Activated CD8-positive, alpha-beta T cell treated with anti-CD3 and anti-CD28 coated beads, Interleukin-2, amount 10 ng/mL, durations not matched to agents 7 days and 5 days (primary cell): ENCODE data around the gene HELZ. TPM values are rescaled to one million over a fixed set of nuclear protein-coding genes. Genes with fewer than 3 reads are reported as not detected.
A peak's percentile ranks its signal among the peaks of the same experiment; 100 is the strongest.
"Not testable (repeated sequence)": the region's sequence is repeated elsewhere in the genome, so short reads cannot be mapped to it uniquely, and the experiment has no call there.

Experiments used
- ATAC-seq: fragments of 150-1000 bp; cut with Tn5 transposase; one replicate; pipeline ENCODE4 v1.10.0; 2021; ENCODE audit warnings: moderate library complexity
- CTCF ChIA-PET: fragments of 350-600 bp; sonication (Branson Sonifier 250); formaldehyde crosslinking; loops from one replicate; lab custom pipeline; 2021; ENCODE audit warnings: antibody characterized with exemption; lab: Charles Lee
- POLR2A ChIA-PET: fragments of 350-600 bp; sonication (Branson Sonifier 250); formaldehyde crosslinking; loops from one replicate; lab custom pipeline; 2021; ENCODE audit warnings: antibody characterized with exemption; lab: Charles Lee
- DNase-seq: peaks from one replicate; pipeline ENCODE4 v3.0.0-alpha.2; 2020
- H3K27ac Mint-ChIP-seq: one replicate; pipeline ENCODE4 v1.8.0; 2021; ENCODE audit warnings: mild to moderate bottlenecking, mixed read lengths
- H3K27me3 Mint-ChIP-seq: one replicate; pipeline ENCODE4 v1.8.0; 2021; ENCODE audit warnings: low read depth, mixed read lengths
- H3K36me3 Mint-ChIP-seq: one replicate; pipeline ENCODE4 v1.8.0; 2021; ENCODE audit warnings: low read depth, mixed read lengths
- H3K4me1 Mint-ChIP-seq: one replicate; pipeline ENCODE4 v1.8.0; 2021; ENCODE audit warnings: low read depth, mixed read lengths
- H3K4me3 Mint-ChIP-seq: one replicate; pipeline ENCODE4 v1.8.0; 2021; ENCODE audit warnings: mild to moderate bottlenecking, mixed read lengths
- H3K9me3 Mint-ChIP-seq: one replicate; pipeline ENCODE4 v1.8.0; 2022; ENCODE audit warnings: mixed read lengths; ENCODE audit not compliant: insufficient read depth
- total RNA-seq, 2 experiments: library from RNA; stranded (reverse); gene quantifications; one replicate each; pipeline ENCODE4 v1.2.3, GENCODE V29; 2021

Gene HELZ
- total RNA-seq, 2 experiments from 2014 or later = 69.1 to 76.6 TPM

- Mint-ChIP-seq H3K4me1 (peaks cover 30% of the 10 kb centered on the region), H3K4me3 (no peak overlapping the region), H3K9me3 (no peaks in the 10 kb centered on the region), H3K27ac (no peak overlapping the region), H3K36me3 (peaks cover 8% of the 10 kb centered on the region), H3K27me3 (peaks cover 8% of the 10 kb centered on the region)
- POLR2A ChIA-PET = no interaction called here
- DNase-seq (no peak), ATAC-seq (no peak)
- CTCF ChIA-PET = interaction anchor here (1.3 to 2.5 kb wide), 3 partner anchors 10 to 41 kb away, joined by 5 to 8 read pairs (median 6); no protein-coding TSS in a partner anchor
Observed at GRCh38 chr17:67262435-67263117, 17.6 kb upstream of the HELZ start.

- Mint-ChIP-seq H3K27me3 (peaks cover 8% of the 10 kb centered on the region), H3K27ac (no peak overlapping the region), H3K9me3 (peaks cover 3% of the 10 kb centered on the region), H3K36me3 (peaks cover 14% of the 10 kb centered on the region), H3K4me3 (no peak overlapping the region), H3K4me1 (peaks cover 41% of the 10 kb centered on the region)
- ATAC-seq (no peak), DNase-seq (no peak)
- ChIA-PET CTCF (no interaction called here), POLR2A (no interaction called here)
Observed at GRCh38 chr17:67260170-67260987, 15.4 kb upstream of the HELZ start.

- ATAC-seq (peak; percentile 64), DNase-seq (peak; percentile 59)
- Mint-ChIP-seq H3K27ac (peak overlapping the region; percentile 76), H3K9me3 (peaks cover 3% of the 10 kb centered on the region), H3K27me3 (peaks cover 8% of the 10 kb centered on the region), H3K4me1 (peaks cover 41% of the 10 kb centered on the region), H3K4me3 (peak overlapping the region; percentile 42), H3K36me3 (peaks cover 14% of the 10 kb centered on the region)
- ChIA-PET POLR2A (interaction anchor here (1.4 kb wide), 1 partner anchor 14 kb away, joined by 12 read pairs; the partner anchor contains the start of gene HELZ), CTCF (interaction anchor here (1.4 to 2.9 kb wide), 2 partner anchors 33 to 37 kb away, joined by 4 to 13 read pairs; no protein-coding TSS in a partner anchor)
Observed at GRCh38 chr17:67258821-67259468, 13.9 kb upstream of the HELZ start.

GRCh38 chr17:67256075-67256732, 11.2 kb upstream of the HELZ start:
- Mint-ChIP-seq H3K4me3 (no peak overlapping the region), H3K36me3 (peaks cover 14% of the 10 kb centered on the region), H3K4me1 (peaks cover 41% of the 10 kb centered on the region), H3K27me3 (peaks cover 8% of the 10 kb centered on the region), H3K9me3 (peaks cover 3% of the 10 kb centered on the region), H3K27ac (peak overlapping the region; percentile 30)
- CTCF ChIA-PET = interaction anchor here (2.9 kb wide), 1 partner anchor 34 kb away, joined by 13 read pairs; no protein-coding TSS in a partner anchor
- DNase-seq = no peak
- POLR2A ChIA-PET = interaction anchor here (0.6 kb wide), 1 partner anchor 11 kb away, joined by 3 read pairs; the partner anchor contains the start of gene HELZ
- ATAC-seq = no peak

- ATAC-seq = no peak
- H3K27ac Mint-ChIP-seq = no peak overlapping the region
- POLR2A ChIA-PET = no interaction called here
- peaks cover 7% of the 10 kb centered on the region for H3K36me3 Mint-ChIP-seq
- no peak overlapping the region for H3K4me3 Mint-ChIP-seq
- DNase-seq = no peak
- peaks cover 3% of the 10 kb centered on the region for H3K9me3 Mint-ChIP-seq
- peaks cover 8% of the 10 kb centered on the region for H3K27me3 Mint-ChIP-seq
- CTCF ChIA-PET = interaction anchor here (2.4 kb wide), 1 partner anchor 8 kb away, joined by 5 read pairs; no protein-coding TSS in a partner anchor
- H3K4me1 Mint-ChIP-seq = peaks cover 22% of the 10 kb centered on the region
Observed at GRCh38 chr17:67253384-67253783, 8.4 kb upstream of the HELZ start.

- CTCF ChIA-PET = interaction anchor here (0.8 to 2.4 kb wide), 2 partner anchors 10 to 30 kb away, joined by 3 to 5 read pairs; no protein-coding TSS in a partner anchor
- ATAC-seq = not testable (repeated sequence)
Observed at GRCh38 chr17:67251586-67251985, 6.6 kb upstream of the HELZ start.

GRCh38 chr17:67248291-67248690, 3.3 kb upstream of the HELZ start:
- ChIA-PET CTCF (no interaction called here), POLR2A (no interaction called here)
- no peak overlapping the region for H3K27ac Mint-ChIP-seq
- H3K4me3 Mint-ChIP-seq = no peak overlapping the region
- H3K4me1 Mint-ChIP-seq = peaks cover 27% of the 10 kb centered on the region
- no peak for ATAC-seq
- peaks cover 9% of the 10 kb centered on the region for H3K36me3 Mint-ChIP-seq
- no peaks in the 10 kb centered on the region for H3K9me3 Mint-ChIP-seq
- no peak for DNase-seq
- peaks cover 6% of the 10 kb centered on the region for H3K27me3 Mint-ChIP-seq

More at GRCh38 chr17:67251586-67251985, 6.6 kb upstream of the HELZ start:
- DNase-seq, H3K27ac Mint-ChIP-seq, H3K4me3 Mint-ChIP-seq, POLR2A ChIA-PET, H3K9me3 Mint-ChIP-seq, H3K27me3 Mint-ChIP-seq, H3K36me3 Mint-ChIP-seq: not testable (repeated sequence)
- peaks cover 18% of the 10 kb centered on the region for H3K4me1 Mint-ChIP-seq

GRCh38 chr17:67247416-67247900, 2.5 kb upstream of the HELZ start:
- Mint-ChIP-seq H3K27me3 (peaks cover 2% of the 10 kb centered on the region), H3K9me3 (no peaks in the 10 kb centered on the region), H3K4me1 (peaks cover 30% of the 10 kb centered on the region), H3K36me3 (peaks cover 10% of the 10 kb centered on the region), H3K27ac (peak overlapping the region; percentile 72), H3K4me3 (peak overlapping the region; percentile 74)
- DNase-seq = no peak
- no peak for ATAC-seq
- ChIA-PET POLR2A (no interaction called here), CTCF (interaction anchor here (0.9 to 1.2 kb wide), 2 partner anchors 10 to 26 kb away, joined by 4 read pairs; no protein-coding TSS in a partner anchor)

GRCh38 chr17:67246653-67247415, 1.8 kb upstream of the HELZ start:
- DNase-seq = peak; percentile 41
- peak; percentile 12 for ATAC-seq
- POLR2A ChIA-PET = no interaction called here
- CTCF ChIA-PET = interaction anchor here (0.9 to 1.2 kb wide), 2 partner anchors 10 to 26 kb away, joined by 4 read pairs; no protein-coding TSS in a partner anchor
- no peaks in the 10 kb centered on the region for H3K9me3 Mint-ChIP-seq
- H3K27me3 Mint-ChIP-seq = no peaks in the 10 kb centered on the region
- peaks cover 14% of the 10 kb centered on the region for H3K36me3 Mint-ChIP-seq
- peak overlapping the region; percentile 74 for H3K4me3 Mint-ChIP-seq
- H3K4me1 Mint-ChIP-seq = peaks cover 34% of the 10 kb centered on the region
- peak overlapping the region; percentile 83 for H3K27ac Mint-ChIP-seq

- ATAC-seq = no peak
- Mint-ChIP-seq H3K36me3 (peaks cover 19% of the 10 kb centered on the region), H3K9me3 (no peaks in the 10 kb centered on the region), H3K4me3 (peak overlapping the region; percentile 74), H3K27ac (peak overlapping the region; percentile 83), H3K4me1 (peaks cover 39% of the 10 kb centered on the region), H3K27me3 (no peaks in the 10 kb centered on the region)
- no peak for DNase-seq
- POLR2A ChIA-PET = no interaction called here
- CTCF ChIA-PET = no interaction called here
Observed at GRCh38 chr17:67246403-67246652, 1.3 kb upstream of the HELZ start.
